ENCODE results near the gene ITPA. TPM values are rescaled to one million over a fixed set of nuclear protein-coding genes. Genes with fewer than 3 reads are reported as not detected.

The ITPA gene
- total and polyA plus RNA-seq, 2 of the 4 experiments (the other 2 are of a cell fraction), result 32.4 to 49.0 TPM

- no peak overlapping the region for H3K27ac ChIP-seq (ENCODE audit: insufficient read depth, low read length)
- no peak overlapping the region for H2BK5ac ChIP-seq (ENCODE audit: low read depth, low read length, poor library complexity, severe bottlenecking)
- H3K9me1 ChIP-seq (ENCODE audit: insufficient read depth, low read length), result no peaks in the 10 kb centered on the region
- H3K23ac ChIP-seq (ENCODE audit: low read depth, low read length), result no peak overlapping the region
- H3K36me3 ChIP-seq (ENCODE audit: control insufficient read depth, insufficient read depth, low read length), result peaks cover 14% of the 10 kb centered on the region
- no peaks in the 10 kb centered on the region for H4K20me1 ChIP-seq (ENCODE audit: insufficient read depth, low read length)
- H2AFZ ChIP-seq (replicated peaks; ENCODE audit: low read length, poor library complexity), result no peak overlapping the region
- no peak overlapping the region for H2BK15ac ChIP-seq (ENCODE audit: low read depth, low read length)
- no peak overlapping the region for H4K91ac ChIP-seq (ENCODE audit: insufficient read depth, low read depth, low read length)
- POLR2A ChIA-PET (ENCODE audit: unreplicated experiment), result interaction anchor here (0.5 kb wide), 1 partner anchor 20 kb away, joined by 3 read pairs; no protein-coding TSS in a partner anchor
- in situ Hi-C loops (cut with MboI; ENCODE audit: low sequenced_read_pairs), result no loop called here
- no peaks in the 10 kb centered on the region for H3K4me1 ChIP-seq (ENCODE audit: control insufficient read depth, insufficient read depth, low read length)
- dilution Hi-C loops (cut with HindIII; ENCODE audit: low sequenced_read_pairs, unreplicated experiment), result no loop called here
- no peak overlapping the region for H2AK5ac ChIP-seq (ENCODE audit: low read depth, low read length)
- H3K9ac ChIP-seq (ENCODE audit: low read depth, low read length), result no peak overlapping the region
- H2BK20ac ChIP-seq (ENCODE audit: low read depth, low read length), result no peak overlapping the region
- no peak overlapping the region for H2BK120ac ChIP-seq (ENCODE audit: low read depth, low read length)
- 96% methylated on average over 11 of the region's 14 CpGs; no CpG with 5 or more reads in 1 of the 2 experiments for WGBS, 2 experiments (ENCODE audit: extremely low coverage in 2 of 2, insufficient read length in 1 of 2)
- ATAC-seq (ENCODE audit: low read depth), result no peak
- H3K27me3 ChIP-seq (ENCODE audit: control insufficient read depth, insufficient read depth, low read length), result no peaks in the 10 kb centered on the region
- H3K14ac ChIP-seq (replicated peaks; ENCODE audit: low read depth, low read length), result no peak overlapping the region
- no peak overlapping the region for H3K18ac ChIP-seq (ENCODE audit: low read depth, low read length)
- no peak overlapping the region for H4K5ac ChIP-seq (ENCODE audit: low read depth, low read length)
- no peaks in the 10 kb centered on the region for H3K79me1 ChIP-seq (ENCODE audit: low read depth in 1 of 2, low read length in 2 of 2)
- H3K56ac ChIP-seq (ENCODE audit: extremely low read depth, insufficient read depth, low read length), result no peak overlapping the region
- TF ChIP-seq MAZ (IDR thresholded peaks at IDR 0.05; ENCODE audit: borderline replicate concordance, low read depth, low read length) (no peak), NFE2L2 (IDR thresholded peaks at IDR 0.05; ENCODE audit: low read depth, low read length) (no peak), SMC3 (IDR thresholded peaks at IDR 0.05; ENCODE audit: low read depth, low read length) (no peak), RFX5 (IDR thresholded peaks at IDR 0.05; ENCODE audit: low read depth, low read length) (no peak), MXI1 (IDR thresholded peaks at IDR 0.05; ENCODE audit: borderline replicate concordance, low read depth, low read length) (no peak), FOS (IDR thresholded peaks at IDR 0.05; ENCODE audit: low read depth, low read length) (no peak), MAFK (IDR thresholded peaks at IDR 0.05; ENCODE audit: low read depth, low read length) (no peak), RCOR1 (IDR thresholded peaks at IDR 0.05; ENCODE audit: insufficient replicate concordance, low read length) (no peak), CEBPB (IDR thresholded peaks at IDR 0.05; ENCODE audit: low read depth, low read length) (no peak), USF2 (IDR thresholded peaks at IDR 0.05; ENCODE audit: low read depth, low read length) (no peak), ELK1 (IDR thresholded peaks at IDR 0.05; ENCODE audit: borderline replicate concordance, low read depth, low read length) (no peak)
- no TSS peak for BruUV-seq (replicated peaks)
- no peak overlapping the region for H4K8ac ChIP-seq (ENCODE audit: low read depth in 2 of 2, low read length in 2 of 2)
- H3K4ac ChIP-seq (ENCODE audit: low read depth, low read length), result no peak overlapping the region
- DNase-seq, result no peak
- H3K4me3 ChIP-seq (ENCODE audit: insufficient read depth, low read depth, low read length), result no peak overlapping the region
- intact Hi-C loops (cut with micrococcal nuclease), result no loop called here
- no peaks in the 10 kb centered on the region for H3K9me3 ChIP-seq (ENCODE audit: control insufficient read depth, insufficient read depth, low read length)
- CTCF ChIA-PET, result no interaction called here
- H3K4me2 ChIP-seq (ENCODE audit: low read depth, low read length), result no peak overlapping the region
- no peak overlapping the region for H2AK9ac ChIP-seq (replicated peaks; ENCODE audit: low read depth, low read length, poor library complexity)
Measured at GRCh38 chr20:3226864-3227263, 17.6 kb downstream of the ITPA start.

Data from IMR-90 (cell line).